Smooth muscle cell (in vitro differentiated cells): ENCODE data around the gene CLIP3. TPM values are rescaled to one million over a fixed set of nuclear protein-coding genes. Genes with fewer than 3 reads are reported as not detected.
"Not testable (repeated sequence)": the region's sequence is repeated elsewhere in the genome, so short reads cannot be mapped to it uniquely, and the experiment has no call there.

Experiments
- DNase-seq: peaks from one replicate; lab custom pipeline; 2025; ENCODE audit not compliant: unreplicated experiment; lab: John Stamatoyannopoulos, UW
- H2AFZ ChIP-seq: fragments of 200-600 bp; sonication (generic); 2 replicates; pipeline ENCODE4 v1.6.0; 2016; ENCODE audit warnings: antibody characterized with exemption, low read depth, mild to moderate bottlenecking
- H3F3A ChIP-seq: fragments of 200-600 bp; sonication (generic); 2 replicates; pipeline ENCODE4 v1.6.0; 2017; ENCODE audit warnings: antibody characterized with exemption, low read depth
- H3K27ac ChIP-seq: fragments of 200-600 bp; sonication (generic); 2 replicates; pipeline ENCODE4 v1.5.1; 2016; ENCODE audit warnings: low read depth, mild to moderate bottlenecking
- H3K27me3 ChIP-seq: fragments of 200-600 bp; sonication (generic); 2 replicates; pipeline ENCODE4 v1.6.1; 2016; ENCODE audit warnings: low read depth, mild to moderate bottlenecking
- H3K36me3 ChIP-seq: fragments of 200-600 bp; sonication (generic); 2 replicates; pipeline ENCODE4 v1.5.1; 2016; ENCODE audit warnings: low read depth
- H3K4me1 ChIP-seq: fragments of 200-600 bp; sonication (generic); 2 replicates; pipeline ENCODE4 v1.5.1; 2016; ENCODE audit warnings: low read depth
- H3K4me2 ChIP-seq: fragments of 200-600 bp; sonication (generic); 2 replicates; pipeline ENCODE4 v1.6.0; 2016; ENCODE audit warnings: mild to moderate bottlenecking
- H3K4me3 ChIP-seq: fragments of 200-600 bp; sonication (generic); 2 replicates; pipeline ENCODE4 v1.5.1; 2016; ENCODE audit warnings: mild to moderate bottlenecking
- H3K79me2 ChIP-seq: fragments of 200-600 bp; sonication (generic); 2 replicates; pipeline ENCODE4 v1.6.0; 2016; ENCODE audit warnings: low read depth, mild to moderate bottlenecking
- H3K9ac ChIP-seq: fragments of 200-600 bp; sonication (generic); 2 replicates; pipeline ENCODE4 v1.6.0; 2016; ENCODE audit warnings: low read depth
- H3K9me3 ChIP-seq: fragments of 200-600 bp; sonication (generic); replicated peaks from 2 replicates; pipeline ENCODE4 v1.5.1; 2016; ENCODE audit warnings: low read depth
- H4K20me1 ChIP-seq: fragments of 200-600 bp; sonication (generic); 2 replicates; pipeline ENCODE4 v1.6.0; 2016; ENCODE audit warnings: low read depth
- WGBS: methylation state at CpG from one replicate; pipeline ENCODE4 v1.1.7; 2016; ENCODE audit warnings: low lambda C conversion rate; 5-methylcytosine and 5-hydroxymethylcytosine counted together
- polyA plus RNA-seq: library from polyadenylated mRNA; unstranded; fragments of >200 nt; fragmentation: Nextera tagmentation; extraction: Ambion mirVana; gene quantifications from 2 replicates; pipeline ENCODE4 v1.2.1, GENCODE V29; 2016
- total RNA-seq: library from RNA; depleted of rRNA; stranded (reverse); fragments of >200 nt; gene quantifications from 2 replicates; pipeline ENCODE4 v1.2.3, GENCODE V29; 2014
- TF ChIP-seq, protein P1 (sequence below): fragments of 200-600 bp; sonication (generic); IDR thresholded peaks from 2 replicates; pipeline ENCODE4 v1.5.1; 2017; ENCODE audit warnings: borderline replicate concordance, mild to moderate bottlenecking, antibody characterized with exemption; ENCODE audit not compliant: insufficient read depth, poor library complexity, severe bottlenecking

Gene CLIP3
- total and polyA plus RNA-seq, 2 experiments from 2014 or later = 10.7 to 36.7 TPM

DNA sequence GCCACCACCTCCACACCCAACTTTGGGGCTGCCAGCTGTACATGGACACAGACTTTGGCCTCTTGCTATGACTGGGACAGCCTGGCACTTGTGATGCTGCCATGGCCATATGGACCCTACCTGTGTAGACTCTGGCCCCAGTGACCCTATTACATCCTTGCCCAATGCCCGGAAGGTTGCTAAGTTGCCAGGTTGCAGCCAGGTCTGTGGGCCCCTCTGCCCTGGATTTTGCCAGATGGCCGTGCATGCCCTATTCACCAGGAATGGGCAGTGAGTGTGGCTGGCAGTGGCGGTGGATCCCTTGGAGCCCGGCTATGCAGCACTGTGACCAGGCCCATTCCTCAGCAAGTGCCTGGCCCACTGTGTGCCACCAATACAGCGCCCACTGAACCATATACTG lies 46.6 kb downstream of the CLIP3 start:
- TF ChIP-seq, protein P1, sequence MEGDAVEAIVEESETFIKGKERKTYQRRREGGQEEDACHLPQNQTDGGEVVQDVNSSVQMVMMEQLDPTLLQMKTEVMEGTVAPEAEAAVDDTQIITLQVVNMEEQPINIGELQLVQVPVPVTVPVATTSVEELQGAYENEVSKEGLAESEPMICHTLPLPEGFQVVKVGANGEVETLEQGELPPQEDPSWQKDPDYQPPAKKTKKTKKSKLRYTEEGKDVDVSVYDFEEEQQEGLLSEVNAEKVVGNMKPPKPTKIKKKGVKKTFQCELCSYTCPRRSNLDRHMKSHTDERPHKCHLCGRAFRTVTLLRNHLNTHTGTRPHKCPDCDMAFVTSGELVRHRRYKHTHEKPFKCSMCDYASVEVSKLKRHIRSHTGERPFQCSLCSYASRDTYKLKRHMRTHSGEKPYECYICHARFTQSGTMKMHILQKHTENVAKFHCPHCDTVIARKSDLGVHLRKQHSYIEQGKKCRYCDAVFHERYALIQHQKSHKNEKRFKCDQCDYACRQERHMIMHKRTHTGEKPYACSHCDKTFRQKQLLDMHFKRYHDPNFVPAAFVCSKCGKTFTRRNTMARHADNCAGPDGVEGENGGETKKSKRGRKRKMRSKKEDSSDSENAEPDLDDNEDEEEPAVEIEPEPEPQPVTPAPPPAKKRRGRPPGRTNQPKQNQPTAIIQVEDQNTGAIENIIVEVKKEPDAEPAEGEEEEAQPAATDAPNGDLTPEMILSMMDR = no peak
- H3K9me3 ChIP-seq = no peaks in the 10 kb centered on the region
- no peak overlapping the region for H2AFZ ChIP-seq
- 95% methylated on average over 5 of the region's 5 CpGs for WGBS
- H3K27ac ChIP-seq = no peak overlapping the region
- H3K4me3 ChIP-seq = no peak overlapping the region
- no peaks in the 10 kb centered on the region for H3K79me2 ChIP-seq
- H3F3A ChIP-seq = no peaks in the 10 kb centered on the region
- peaks cover 25% of the 10 kb centered on the region for H3K27me3 ChIP-seq
- no peak overlapping the region for H3K4me2 ChIP-seq
- H3K4me1 ChIP-seq = no peaks in the 10 kb centered on the region
- no peak overlapping the region for H3K9ac ChIP-seq
- H3K36me3 ChIP-seq = no peaks in the 10 kb centered on the region
- no peak for DNase-seq
- no peaks in the 10 kb centered on the region for H4K20me1 ChIP-seq

DNA sequence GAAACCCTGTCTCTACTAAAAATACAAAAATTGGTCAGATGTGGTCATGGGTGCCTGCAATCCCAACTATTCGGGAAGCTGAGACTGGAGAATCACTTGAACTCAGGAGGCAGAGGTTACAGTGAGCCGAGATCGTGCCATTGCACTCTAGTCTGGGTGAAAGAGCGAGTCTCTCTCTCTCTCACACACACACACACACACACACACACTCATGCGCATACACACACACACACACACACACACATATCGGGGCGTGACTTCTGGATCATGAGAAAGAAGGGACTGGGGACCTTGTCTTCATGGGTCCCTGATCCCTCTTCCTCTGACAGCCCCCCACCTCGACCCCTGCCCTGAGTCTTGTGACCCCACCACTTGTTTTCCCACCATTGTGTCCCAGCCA lies 49.5 kb downstream of the CLIP3 start:
- Histone ChIP-seq H3K27ac (no peak overlapping the region), H3K4me1 (no peaks in the 10 kb centered on the region), H3K9me3 (no peaks in the 10 kb centered on the region), H3K79me2 (no peaks in the 10 kb centered on the region), H2AFZ (no peak overlapping the region), H3K36me3 (no peaks in the 10 kb centered on the region), H3K4me2 (no peak overlapping the region), H3F3A (no peaks in the 10 kb centered on the region), H3K4me3 (no peak overlapping the region), H4K20me1 (no peaks in the 10 kb centered on the region), H3K9ac (no peak overlapping the region), H3K27me3 (peaks cover 26% of the 10 kb centered on the region)
- TF ChIP-seq, protein P1 = no peak
- DNase-seq = no peak
- 85% methylated on average over 8 of the region's 8 CpGs for WGBS

DNA sequence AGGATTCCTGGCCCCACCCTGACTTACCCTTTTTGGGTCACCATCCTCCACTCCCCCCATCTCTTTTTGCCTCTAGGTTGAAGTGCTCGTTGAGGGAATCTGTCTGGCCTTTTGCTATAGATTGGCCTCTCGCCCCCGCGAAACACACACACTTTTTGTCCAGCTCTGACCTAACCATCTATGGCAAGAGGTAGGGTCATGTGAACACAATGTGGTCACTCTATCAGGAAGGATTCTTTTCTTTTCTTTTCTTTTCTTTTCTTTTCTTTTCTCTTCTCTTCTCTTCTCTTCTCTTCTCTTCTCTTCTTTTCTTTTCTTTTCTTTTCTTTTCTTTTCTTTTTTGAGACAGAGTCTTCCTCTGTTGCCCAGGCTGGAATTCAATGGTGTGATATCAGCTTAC lies 51.7 kb downstream of the CLIP3 start:
- not testable (repeated sequence) for H3K4me2 ChIP-seq, H4K20me1 ChIP-seq, H3K9me3 ChIP-seq, H3K9ac ChIP-seq, H3K4me1 ChIP-seq, H3F3A ChIP-seq, H3K79me2 ChIP-seq, H3K36me3 ChIP-seq, H3K27ac ChIP-seq, H3K4me3 ChIP-seq, DNase-seq, H2AFZ ChIP-seq
- H3K27me3 ChIP-seq = peaks cover 14% of the 10 kb centered on the region
- 82% methylated on average over 4 of the region's 4 CpGs for WGBS

DNA sequence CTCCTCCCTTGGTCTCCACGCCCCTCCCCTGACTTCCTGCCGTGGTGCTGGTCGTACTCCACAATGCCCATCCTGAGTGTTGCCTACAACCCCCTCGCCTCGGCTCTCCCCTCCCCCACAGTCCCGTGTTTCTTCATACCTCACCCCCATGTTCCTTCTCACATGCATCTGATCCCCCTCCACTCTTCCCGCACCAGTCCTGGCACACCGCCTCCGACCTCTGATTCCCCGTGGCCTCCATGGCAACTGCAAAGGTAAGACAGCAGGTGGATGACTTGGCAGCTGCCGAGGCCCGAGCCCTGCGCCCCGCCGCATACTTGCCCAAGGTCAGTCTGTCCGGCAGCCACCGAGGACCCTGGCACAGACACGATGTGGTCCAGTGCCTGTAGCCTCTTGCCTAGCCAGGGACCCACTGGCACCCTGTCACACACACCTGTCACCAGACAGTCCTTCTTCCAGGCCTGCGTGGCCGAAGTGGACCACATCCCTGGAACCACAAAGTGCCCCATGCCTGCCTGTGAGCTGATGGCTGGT lies 53.8 kb downstream of the CLIP3 start:
- no peaks in the 10 kb centered on the region for H3K79me2 ChIP-seq
- 83% methylated on average over 17 of the region's 20 CpGs for WGBS
- no peak overlapping the region for H3K9ac ChIP-seq
- DNase-seq = no peak
- no peak overlapping the region for H3K27ac ChIP-seq
- no peaks in the 10 kb centered on the region for H3F3A ChIP-seq
- H4K20me1 ChIP-seq = no peaks in the 10 kb centered on the region
- no peaks in the 10 kb centered on the region for H3K36me3 ChIP-seq
- H2AFZ ChIP-seq = no peak overlapping the region
- TF ChIP-seq, protein P1 = no peak
- no peaks in the 10 kb centered on the region for H3K4me1 ChIP-seq
- peaks cover 6% of the 10 kb centered on the region for H3K27me3 ChIP-seq
- no peaks in the 10 kb centered on the region for H3K9me3 ChIP-seq
- no peak overlapping the region for H3K4me2 ChIP-seq
- H3K4me3 ChIP-seq = no peak overlapping the region
